SJSA1 (cell line): ENCODE measurements around the gene PCDHGA4. TPM values are rescaled to one million over a fixed set of nuclear protein-coding genes. Genes with fewer than 3 reads are reported as not detected.
"Not testable (repeated sequence)": the region's sequence is repeated elsewhere in the genome, so short reads cannot be mapped to it uniquely, and the experiment has no call there.

ENCODE experiments used
- DNase-seq, 2 experiments: peaks; one replicate each; pipeline ENCODE4 v3.0.0-alpha.2; 2015 to 2020; ENCODE audit warnings: low spot score in 2 of 2, low read depth in 1 of 2
- H3K27ac ChIP-seq: fragments of 250-450 bp; sonication (Bioruptor Pico); 2 replicates; pipeline ENCODE4 v1.5.1; 2020; ENCODE audit warnings: mild to moderate bottlenecking, moderate library complexity
- H3K27me3 ChIP-seq: fragments of 250-450 bp; sonication (Bioruptor Pico); replicated peaks from 2 replicates; pipeline ENCODE4 v1.5.1; 2020; ENCODE audit warnings: mild to moderate bottlenecking, moderate library complexity
- H3K36me3 ChIP-seq: fragments of 250-450 bp; sonication (Bioruptor Pico); 2 replicates; pipeline ENCODE4 v1.5.1; 2020; ENCODE audit warnings: mild to moderate bottlenecking
- H3K4me1 ChIP-seq: fragments of 250-450 bp; sonication (Bioruptor Pico); replicated peaks from 2 replicates; pipeline ENCODE4 v1.6.1; 2021; ENCODE audit warnings: mild to moderate bottlenecking
- H3K4me3 ChIP-seq: fragments of 250-450 bp; sonication (Bioruptor Pico); 2 replicates; pipeline ENCODE4 v1.5.1; 2020; ENCODE audit warnings: mild to moderate bottlenecking
- H3K9me3 ChIP-seq: fragments of 250-450 bp; sonication (Bioruptor Pico); replicated peaks from 2 replicates; pipeline ENCODE4 v1.5.1; 2020; ENCODE audit warnings: mild to moderate bottlenecking
- total RNA-seq: library from RNA; depleted of rRNA; stranded (reverse); fragments of >200 nt; shearing (Covaris generic); gene quantifications from 2 replicates; pipeline ENCODE4 v1.2.3, GENCODE V29; 2014

PCDHGA4 gene
- total RNA-seq, 1 experiment from 2014 or later = 1.7 TPM

- H3K27me3 ChIP-seq = no peaks in the 10 kb centered on the region
- H3K36me3 ChIP-seq = no peaks in the 10 kb centered on the region
- peaks cover 15% of the 10 kb centered on the region for H3K9me3 ChIP-seq
- no peak within 1 kb of the TSS; the same call in 1 of the 2 replicates for H3K4me3 ChIP-seq
- DNase-seq = no peak
- H3K4me1 ChIP-seq = no peaks in the 10 kb centered on the region
- no peak within 1 kb of the TSS for H3K27ac ChIP-seq
These were observed 16.1 kb upstream of the PCDHGA4 start, which contains the start of gene PCDHGA2 for GRCh38 chr5:141338538-141339306. Gene PCDHGA2 (plus strand): TSS chr5:141338760.

- H3K36me3 ChIP-seq, H3K4me3 ChIP-seq, DNase-seq, H3K27me3 ChIP-seq, H3K27ac ChIP-seq, H3K4me1 ChIP-seq: not testable (repeated sequence)
- H3K9me3 ChIP-seq = peaks cover 23% of the 10 kb centered on the region
These were observed 14.0 kb upstream of the PCDHGA4 start for GRCh38 chr5:141340781-141341354.

- H3K4me3 ChIP-seq = no peak overlapping the region
These were observed 12.0 kb upstream of the PCDHGA4 start for GRCh38 chr5:141342773-141343172.

GRCh38 chr5:141343242-141343952 lies 11.4 kb upstream of the PCDHGA4 start, which contains the start of gene PCDHGA3:
Gene PCDHGA3 (plus strand): TSS chr5:141343829. CDS start chr5:141344034, 205 bp downstream.
- Histone ChIP-seq H3K27ac (no peak within 1 kb of the TSS), H3K9me3 (peaks cover 23% of the 10 kb centered on the region), H3K4me1 (no peaks in the 10 kb centered on the region), H3K36me3 (no peaks in the 10 kb centered on the region), H3K27me3 (no peaks in the 10 kb centered on the region), H3K4me3 (no peak within 1 kb of the TSS)
- DNase-seq = no peak

More at GRCh38 chr5:141342773-141343172, 12.0 kb upstream of the PCDHGA4 start:
- Histone ChIP-seq H3K9me3 (peaks cover 23% of the 10 kb centered on the region), H3K4me1 (no peaks in the 10 kb centered on the region), H3K27me3 (no peaks in the 10 kb centered on the region), H3K36me3 (no peaks in the 10 kb centered on the region), H3K27ac (no peak overlapping the region)
- DNase-seq = no peak

- Histone ChIP-seq H3K4me3 (no peak overlapping the region), H3K27me3 (no peaks in the 10 kb centered on the region), H3K27ac (no peak overlapping the region), H3K9me3 (peaks cover 23% of the 10 kb centered on the region), H3K36me3 (no peaks in the 10 kb centered on the region), H3K4me1 (no peaks in the 10 kb centered on the region)
- no peak for DNase-seq
These were observed 10.8 kb upstream of the PCDHGA4 start for GRCh38 chr5:141343953-141344463.

- no peak for DNase-seq
- peaks cover 19% of the 10 kb centered on the region for H3K9me3 ChIP-seq
- H3K27ac ChIP-seq = no peak overlapping the region
- H3K4me3 ChIP-seq = no peak overlapping the region
- H3K4me1 ChIP-seq = no peaks in the 10 kb centered on the region
- no peaks in the 10 kb centered on the region for H3K27me3 ChIP-seq
- H3K36me3 ChIP-seq = no peaks in the 10 kb centered on the region
These were observed 9.5 kb upstream of the PCDHGA4 start for GRCh38 chr5:141345327-141345726.

GRCh38 chr5:141346017-141346416 lies 8.8 kb upstream of the PCDHGA4 start:
- H3K4me3 ChIP-seq, H3K27me3 ChIP-seq, H3K36me3 ChIP-seq, DNase-seq, H3K27ac ChIP-seq, H3K4me1 ChIP-seq: not testable (repeated sequence)
- peaks cover 24% of the 10 kb centered on the region for H3K9me3 ChIP-seq

- H3K9me3 ChIP-seq = peaks cover 12% of the 10 kb centered on the region
- H3K4me3 ChIP-seq = no peak within 1 kb of the TSS
- H3K27ac ChIP-seq = no peak within 1 kb of the TSS
- H3K36me3 ChIP-seq = no peaks in the 10 kb centered on the region
- DNase-seq = peak in 1 of 2 experiments; percentile 42
- no peaks in the 10 kb centered on the region for H3K27me3 ChIP-seq
- no peaks in the 10 kb centered on the region for H3K4me1 ChIP-seq
These were observed 4.8 kb upstream of the PCDHGA4 start, which contains the start of gene PCDHGB1 for GRCh38 chr5:141349917-141350619. Gene PCDHGB1 (plus strand): TSS chr5:141350099. CDS start chr5:141350261, 162 bp downstream.

GRCh38 chr5:141351591-141351990 lies 3.2 kb upstream of the PCDHGA4 start:
- Histone ChIP-seq H3K4me3 (no peak overlapping the region), H3K9me3 (peaks cover 19% of the 10 kb centered on the region), H3K4me1 (no peaks in the 10 kb centered on the region), H3K36me3 (no peaks in the 10 kb centered on the region), H3K27ac (no peak overlapping the region), H3K27me3 (no peaks in the 10 kb centered on the region)
- DNase-seq = no peak

GRCh38 chr5:141355641-141356040 lies 820 bp downstream of the PCDHGA4 start:
- Histone ChIP-seq H3K36me3 (no peaks in the 10 kb centered on the region), H3K4me1 (no peaks in the 10 kb centered on the region), H3K27me3 (no peaks in the 10 kb centered on the region), H3K4me3 (no peak overlapping the region), H3K9me3 (peaks cover 27% of the 10 kb centered on the region), H3K27ac (no peak overlapping the region)
- no peak for DNase-seq

- Histone ChIP-seq H3K9me3 (peaks cover 27% of the 10 kb centered on the region), H3K36me3 (no peaks in the 10 kb centered on the region), H3K27ac (no peak overlapping the region), H3K27me3 (no peaks in the 10 kb centered on the region), H3K4me3 (no peak overlapping the region), H3K4me1 (no peaks in the 10 kb centered on the region)
- DNase-seq = no peak
These were observed 1.3 kb downstream of the PCDHGA4 start for GRCh38 chr5:141356133-141356532.

- no peaks in the 10 kb centered on the region for H3K27me3 ChIP-seq
- DNase-seq = no peak
- H3K9me3 ChIP-seq = peaks cover 26% of the 10 kb centered on the region
- no peaks in the 10 kb centered on the region for H3K4me1 ChIP-seq
- no peak overlapping the region for H3K4me3 ChIP-seq
- no peak overlapping the region for H3K27ac ChIP-seq
- no peaks in the 10 kb centered on the region for H3K36me3 ChIP-seq
These were observed 2.1 kb downstream of the PCDHGA4 start for GRCh38 chr5:141356950-141357349.

- peak in 1 of 2 experiments; percentile 49 for DNase-seq
- Histone ChIP-seq H3K27me3 (no peaks in the 10 kb centered on the region), H3K9me3 (peaks cover 33% of the 10 kb centered on the region), H3K4me1 (no peaks in the 10 kb centered on the region), H3K4me3 (peak within 1 kb of the TSS; percentile 29), H3K27ac (no peak within 1 kb of the TSS), H3K36me3 (no peaks in the 10 kb centered on the region)
These were observed 5.1 kb downstream of the PCDHGA4 start, which contains the start of gene PCDHGB2 for GRCh38 chr5:141359790-141360426. Gene PCDHGB2 (plus strand): TSS chr5:141359994. CDS start chr5:141360136, 142 bp downstream.
